Activated CD4-positive, alpha-beta memory T cell treated with anti-CD3 and anti-CD28 coated beads for 36 hours (primary cell): Measurements from ENCODE around the gene BAK1. TPM values are rescaled to one million over a fixed set of nuclear protein-coding genes. Genes with fewer than 3 reads are reported as not detected.

Source experiments
- CTCF ChIA-PET: fragments of 350-600 bp; sonication (Branson Sonifier 250); formaldehyde crosslinking; loops from one replicate; lab custom pipeline; 2021; ENCODE audit warnings: antibody characterized with exemption, inconsistent platforms; lab: Charles Lee
- POLR2A ChIA-PET: fragments of 350-600 bp; sonication (Branson Sonifier 250); formaldehyde crosslinking; loops from one replicate; lab custom pipeline; 2021; ENCODE audit warnings: antibody characterized with exemption; lab: Charles Lee
- DNase-seq: peaks from one replicate; pipeline ENCODE4 v3.0.0-alpha.2; 2020
- H3K27ac Mint-ChIP-seq: one replicate; pipeline ENCODE4 v1.8.0; 2021; ENCODE audit warnings: mixed read lengths
- H3K27me3 Mint-ChIP-seq: one replicate; pipeline ENCODE4 v1.8.0; 2021; ENCODE audit warnings: mixed read lengths
- H3K36me3 Mint-ChIP-seq: one replicate; pipeline ENCODE4 v1.8.0; 2021; ENCODE audit warnings: mixed read lengths
- H3K4me1 Mint-ChIP-seq: one replicate; pipeline ENCODE4 v1.8.0; 2021; ENCODE audit warnings: low read depth, mixed read lengths
- H3K4me3 Mint-ChIP-seq: one replicate; pipeline ENCODE4 v1.8.0; 2021; ENCODE audit warnings: mild to moderate bottlenecking, mixed read lengths
- H3K9me3 Mint-ChIP-seq: one replicate; pipeline ENCODE4 v1.8.0; 2021; ENCODE audit warnings: mixed read lengths
- intact Hi-C: fragments of 100-400 bp; cut with micrococcal nuclease; formaldehyde crosslinking; loops from one replicate; pipeline ENCODE4 v1.15.1; 2023
- total RNA-seq, 2 experiments: library from RNA; stranded (reverse); gene quantifications; one replicate each; pipeline ENCODE4 v1.2.3, GENCODE V29; 2021

The BAK1 gene
- total RNA-seq, 2 experiments from 2014 or later: 56.3 to 57.7 TPM

DNA sequence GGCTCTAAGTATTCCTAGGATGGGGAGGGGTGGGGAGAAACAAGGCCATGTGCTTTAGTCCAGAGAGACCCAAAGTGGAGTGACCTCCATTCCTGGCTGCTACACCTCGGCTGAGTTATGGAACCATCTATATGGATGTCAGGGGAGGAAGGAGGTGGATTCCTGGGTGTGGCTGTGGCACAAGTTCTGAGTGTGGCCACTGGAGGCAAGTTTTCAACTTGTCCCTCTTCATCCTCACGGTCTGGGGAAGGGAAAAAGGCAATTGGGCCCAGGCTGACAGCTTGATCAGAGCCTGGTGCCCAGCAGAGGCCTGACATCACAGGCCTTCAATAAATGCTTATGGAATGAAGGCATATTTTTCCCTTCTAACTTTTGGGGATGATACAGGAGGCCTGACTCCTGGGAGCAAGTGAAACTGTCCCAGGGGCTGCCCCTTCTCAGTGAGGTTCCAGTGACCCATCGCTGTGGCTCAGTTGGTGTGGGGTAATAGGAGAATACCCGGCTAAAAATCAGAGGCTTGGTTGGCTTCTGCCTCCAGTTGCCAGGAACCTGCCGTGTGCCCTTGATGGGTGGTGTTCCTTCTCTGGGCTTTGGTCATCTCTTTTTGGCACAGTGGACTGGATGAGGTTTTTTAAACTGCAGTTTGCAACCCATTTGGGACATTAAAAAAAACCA is 39.2 kb upstream of the BAK1 start:
- Mint-ChIP-seq H3K9me3 (no peaks in the 10 kb centered on the region), H3K27ac (peak overlapping the region; percentile 81), H3K36me3 (peaks cover 15% of the 10 kb centered on the region), H3K4me3 (peak overlapping the region; percentile 90), H3K4me1 (peaks cover 32% of the 10 kb centered on the region), H3K27me3 (no peaks in the 10 kb centered on the region)
- DNase-seq: no peak
- intact Hi-C loops: no loop called here
- POLR2A ChIA-PET: no interaction called here
- CTCF ChIA-PET: interaction anchor here (5.3 kb wide), 1 partner anchor 12 kb away, joined by 31 read pairs; no protein-coding TSS in a partner anchor

DNA sequence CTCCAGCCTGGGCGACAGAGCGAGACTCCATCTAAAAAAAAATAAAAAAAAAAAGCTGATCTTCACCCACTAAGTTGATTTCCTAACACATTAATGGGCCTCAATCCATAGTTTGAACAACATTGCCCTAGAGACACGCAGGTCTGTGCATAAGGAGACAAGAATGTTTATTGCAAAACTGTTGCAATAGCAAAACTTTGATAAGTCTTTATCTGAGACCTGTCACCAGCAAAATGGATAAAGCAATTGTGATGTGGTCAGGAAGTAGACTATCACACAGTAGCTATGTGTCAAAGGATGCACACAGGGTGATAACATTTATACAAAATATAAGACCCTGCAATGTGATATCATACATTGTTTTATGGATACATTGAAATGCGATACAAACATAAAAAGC is 36.8 kb upstream of the BAK1 start:
- Mint-ChIP-seq H3K27me3 (no peaks in the 10 kb centered on the region), H3K36me3 (no peaks in the 10 kb centered on the region), H3K27ac (no peak overlapping the region), H3K9me3 (no peaks in the 10 kb centered on the region), H3K4me3 (no peak overlapping the region), H3K4me1 (peaks cover 10% of the 10 kb centered on the region)
- no peak for DNase-seq
- POLR2A ChIA-PET: no interaction called here
- CTCF ChIA-PET: interaction anchor here (1.4 kb wide), 1 partner anchor 31 kb away, joined by 5 read pairs; no protein-coding TSS in a partner anchor
- intact Hi-C loops: no loop called here

DNA sequence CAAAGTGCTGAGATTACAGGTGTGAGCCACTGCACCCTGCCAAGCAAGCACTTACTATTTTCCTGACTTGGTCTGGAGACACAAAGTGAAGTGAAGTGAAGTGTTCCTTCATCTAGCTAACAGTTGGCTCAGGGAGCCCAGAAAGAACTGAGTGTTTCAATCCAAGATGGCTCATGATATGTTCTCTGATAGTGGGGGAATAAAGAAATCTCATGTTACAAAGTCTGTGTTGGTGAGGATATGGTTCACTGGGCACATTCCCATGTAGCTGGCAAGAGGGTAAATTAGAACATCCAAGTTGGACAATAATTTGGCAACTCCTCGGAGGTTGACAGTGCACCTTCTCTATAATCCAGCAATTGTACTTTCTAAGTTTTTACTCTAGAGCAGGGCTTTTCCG is 36.0 kb upstream of the BAK1 start:
- H3K4me1 Mint-ChIP-seq: peaks cover 10% of the 10 kb centered on the region
- H3K4me3 Mint-ChIP-seq: no peak overlapping the region
- ChIA-PET CTCF (interaction anchor here (0.8 to 1.6 kb wide), 4 partner anchors 16 to 30 kb away, joined by 3 to 5 read pairs (median 4); no protein-coding TSS in a partner anchor), POLR2A (no interaction called here)
- no peaks in the 10 kb centered on the region for H3K36me3 Mint-ChIP-seq
- no peak for DNase-seq
- H3K9me3 Mint-ChIP-seq: no peaks in the 10 kb centered on the region
- intact Hi-C loops: no loop called here
- H3K27ac Mint-ChIP-seq: no peak overlapping the region
- no peaks in the 10 kb centered on the region for H3K27me3 Mint-ChIP-seq

DNA sequence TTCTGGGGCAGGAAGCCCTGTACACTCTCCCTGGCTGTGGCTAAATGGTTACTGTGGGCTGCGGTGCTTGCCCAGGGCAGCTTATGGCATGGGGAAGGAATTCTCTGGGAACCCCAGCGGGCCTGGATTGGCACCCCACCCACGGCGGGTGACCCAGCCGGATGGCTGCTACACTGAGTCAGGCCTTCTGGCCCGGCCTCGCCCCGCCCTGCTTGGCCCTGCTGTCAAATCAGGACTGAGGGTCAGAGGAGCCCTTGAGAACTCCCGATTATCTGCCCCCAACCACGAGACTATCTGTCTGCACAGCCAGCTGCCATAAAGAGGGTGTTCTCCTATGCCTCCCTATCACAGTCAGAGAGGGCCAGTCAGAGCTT is 33.7 kb upstream of the BAK1 start:
- CTCF ChIA-PET: no interaction called here
- POLR2A ChIA-PET: no interaction called here
- Mint-ChIP-seq H3K9me3 (no peaks in the 10 kb centered on the region), H3K4me3 (no peak overlapping the region), H3K27me3 (no peaks in the 10 kb centered on the region), H3K27ac (no peak overlapping the region), H3K4me1 (no peaks in the 10 kb centered on the region), H3K36me3 (no peaks in the 10 kb centered on the region)
- DNase-seq: no peak
- intact Hi-C loops: no loop called here

DNA sequence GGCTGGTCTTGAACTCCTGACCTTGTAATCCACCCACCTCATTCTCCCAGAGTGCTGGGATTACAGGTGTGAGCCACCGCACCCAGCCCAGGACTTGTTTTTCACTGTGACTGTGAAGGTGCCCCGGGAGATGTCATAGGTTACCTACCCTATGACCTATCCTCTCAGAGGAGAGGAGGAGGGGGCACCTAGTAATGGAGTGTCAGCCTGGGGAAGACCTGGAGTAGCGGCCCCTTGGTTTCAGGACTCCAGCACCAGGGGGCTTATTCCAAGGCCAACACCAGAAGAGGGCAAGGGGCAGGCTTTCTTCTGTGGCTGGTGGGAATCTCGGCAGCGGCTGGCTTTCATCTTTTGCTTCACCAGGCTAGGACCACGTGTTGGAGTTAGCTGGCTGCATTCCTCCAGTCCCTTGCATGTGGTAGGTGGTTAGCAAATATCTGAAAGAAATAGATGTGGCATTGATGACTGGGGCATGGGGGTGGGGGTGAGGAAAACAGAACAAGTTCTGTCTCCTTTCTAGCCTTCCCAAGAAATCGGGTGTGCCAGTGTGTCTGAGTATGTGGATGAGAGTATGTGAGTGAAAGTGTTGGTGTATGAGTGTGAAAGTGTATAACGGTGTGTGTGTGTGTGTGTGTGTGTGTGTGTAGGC is 33.2 kb upstream of the BAK1 start:
- H3K36me3 Mint-ChIP-seq: no peaks in the 10 kb centered on the region
- no peaks in the 10 kb centered on the region for H3K4me1 Mint-ChIP-seq
- intact Hi-C loops: no loop called here
- ChIA-PET CTCF (no interaction called here), POLR2A (interaction anchor here (1.2 to 1.4 kb wide), 2 partner anchors 8 to 33 kb away, joined by 3 read pairs; partner anchors contain the start of genes BAK1 and ITPR3)
- H3K27ac Mint-ChIP-seq: no peak overlapping the region
- H3K27me3 Mint-ChIP-seq: no peaks in the 10 kb centered on the region
- no peak for DNase-seq
- H3K9me3 Mint-ChIP-seq: no peaks in the 10 kb centered on the region
- H3K4me3 Mint-ChIP-seq: no peak overlapping the region

DNA sequence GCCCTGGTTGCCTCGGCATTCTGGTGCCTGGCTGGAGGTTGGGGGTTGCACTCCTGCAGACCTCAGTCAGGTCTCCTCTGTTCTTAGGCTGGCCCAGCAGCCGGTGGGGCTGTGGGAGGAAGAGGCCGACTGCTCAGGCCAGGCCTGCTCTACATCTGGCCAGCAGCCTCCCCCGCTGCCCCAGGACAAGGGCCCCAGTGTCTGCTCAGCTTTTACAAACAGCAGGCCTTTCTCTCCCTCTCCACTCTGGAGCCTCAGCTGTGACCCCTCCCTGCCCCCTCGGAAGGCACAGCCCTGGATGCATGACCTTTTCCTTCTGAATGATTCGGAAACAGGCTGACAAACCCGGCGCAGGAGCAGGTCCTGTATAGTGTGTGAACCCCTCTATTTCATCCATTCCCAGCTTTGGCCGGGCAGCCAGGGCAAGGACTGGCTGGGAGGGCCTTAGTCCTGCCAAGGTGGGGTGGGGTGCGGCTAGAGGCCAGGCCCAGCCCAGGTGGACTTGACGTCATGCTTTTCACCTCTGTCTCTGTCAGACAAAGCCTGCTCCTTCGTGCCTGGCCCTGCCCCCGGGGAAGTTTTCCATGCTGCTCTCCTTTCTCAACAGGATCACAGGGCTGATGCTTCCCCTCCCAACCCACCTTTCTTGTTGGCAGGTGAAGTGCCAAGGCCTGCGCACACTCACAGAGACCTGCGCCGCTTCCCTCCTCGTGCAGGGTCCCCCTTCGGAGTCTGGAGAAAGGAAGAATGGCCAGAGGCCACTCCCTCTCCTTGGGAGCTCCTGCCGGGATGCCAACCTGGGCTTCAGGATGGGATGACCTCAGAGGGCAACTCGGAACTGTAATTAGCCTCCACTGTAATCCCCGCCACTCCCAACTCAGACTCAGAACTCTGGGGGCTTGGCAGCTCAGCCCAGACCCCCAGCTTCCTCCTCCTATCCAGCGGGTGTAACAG is 31.0 kb upstream of the BAK1 start:
- Mint-ChIP-seq H3K4me3 (no peak overlapping the region), H3K27ac (no peak overlapping the region), H3K4me1 (no peaks in the 10 kb centered on the region), H3K9me3 (no peaks in the 10 kb centered on the region), H3K36me3 (no peaks in the 10 kb centered on the region), H3K27me3 (no peaks in the 10 kb centered on the region)
- intact Hi-C loops: no loop called here
- POLR2A ChIA-PET: interaction anchor here (0.7 kb wide), 1 partner anchor 197 kb away, joined by 3 read pairs; no protein-coding TSS in a partner anchor
- CTCF ChIA-PET: interaction anchor here (4.9 kb wide), 1 partner anchor 24 kb away, joined by 42 read pairs; no protein-coding TSS in a partner anchor
- no peak for DNase-seq

DNA sequence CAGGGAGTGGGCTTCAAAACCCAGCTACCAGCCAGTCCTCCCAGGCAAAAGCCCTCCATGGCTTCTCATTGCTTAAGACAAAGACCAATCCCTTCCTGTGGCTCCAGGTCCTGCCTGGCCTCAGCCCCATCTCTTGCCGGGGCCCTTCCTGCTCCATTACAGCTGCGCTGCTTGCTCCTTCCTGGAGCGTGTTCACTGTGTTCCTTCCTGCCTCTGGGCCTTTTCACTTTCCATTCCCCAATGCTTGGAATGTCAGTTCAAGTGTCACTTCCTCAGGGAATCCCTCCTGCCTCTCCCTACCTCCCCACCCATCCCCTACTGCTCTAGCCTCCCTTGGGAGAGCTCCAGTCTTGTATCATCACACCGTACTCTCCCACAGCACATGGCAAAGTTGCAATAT is 30.0 kb upstream of the BAK1 start:
- H3K9me3 Mint-ChIP-seq: no peaks in the 10 kb centered on the region
- ChIA-PET CTCF (interaction anchor here (4.9 kb wide), 1 partner anchor 23 kb away, joined by 42 read pairs; no protein-coding TSS in a partner anchor), POLR2A (no interaction called here)
- intact Hi-C loops: no loop called here
- H3K4me3 Mint-ChIP-seq: no peak overlapping the region
- H3K4me1 Mint-ChIP-seq: no peaks in the 10 kb centered on the region
- no peaks in the 10 kb centered on the region for H3K36me3 Mint-ChIP-seq
- no peak overlapping the region for H3K27ac Mint-ChIP-seq
- no peak for DNase-seq
- H3K27me3 Mint-ChIP-seq: no peaks in the 10 kb centered on the region

DNA sequence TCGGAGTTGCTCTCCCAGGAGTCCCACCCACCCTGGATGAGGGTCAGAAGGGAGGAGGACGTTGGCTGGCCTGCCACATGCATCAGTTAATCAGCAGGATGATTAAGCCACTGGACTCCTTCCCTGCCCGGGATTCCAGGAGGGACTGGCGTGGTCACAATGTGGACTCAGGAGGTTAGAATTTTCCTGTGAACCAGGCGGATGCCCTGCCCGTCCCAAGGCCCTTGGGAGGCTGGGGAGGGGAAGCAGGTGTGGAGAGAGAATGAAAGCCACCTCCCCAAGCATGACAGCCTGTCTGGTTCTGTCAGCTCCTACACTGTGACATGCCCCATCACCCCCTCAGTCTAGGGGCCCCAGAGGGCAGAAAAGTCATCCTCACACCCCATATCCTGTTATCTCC is 29.5 kb upstream of the BAK1 start:
- DNase-seq: no peak
- H3K4me1 Mint-ChIP-seq: no peaks in the 10 kb centered on the region
- no peaks in the 10 kb centered on the region for H3K36me3 Mint-ChIP-seq
- no peaks in the 10 kb centered on the region for H3K9me3 Mint-ChIP-seq
- no peak overlapping the region for H3K27ac Mint-ChIP-seq
- POLR2A ChIA-PET: no interaction called here
- no peak overlapping the region for H3K4me3 Mint-ChIP-seq
- CTCF ChIA-PET: interaction anchor here (4.9 kb wide), 1 partner anchor 23 kb away, joined by 42 read pairs; no protein-coding TSS in a partner anchor
- intact Hi-C loops: no loop called here
- H3K27me3 Mint-ChIP-seq: no peaks in the 10 kb centered on the region

DNA sequence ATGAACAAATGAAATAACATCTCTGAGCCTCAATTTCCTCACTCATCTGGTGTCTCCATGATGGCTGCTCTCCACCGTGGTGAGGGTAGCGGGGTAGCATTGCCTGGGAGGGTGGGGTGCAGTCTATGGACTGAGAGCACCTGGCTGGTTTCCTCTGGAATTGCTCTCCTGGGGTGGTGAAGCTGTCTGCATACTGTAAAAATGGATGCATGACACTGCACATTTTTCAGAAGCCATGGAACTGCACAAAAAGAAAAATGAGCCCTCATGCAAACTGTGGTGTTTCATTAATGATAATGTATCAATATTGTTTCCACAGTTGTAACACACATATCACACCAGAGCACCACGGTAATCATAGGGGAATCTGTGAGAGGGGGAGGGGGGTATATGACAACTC is 28.9 kb upstream of the BAK1 start:
- no peak overlapping the region for H3K4me3 Mint-ChIP-seq
- H3K36me3 Mint-ChIP-seq: no peaks in the 10 kb centered on the region
- no peaks in the 10 kb centered on the region for H3K4me1 Mint-ChIP-seq
- H3K27ac Mint-ChIP-seq: no peak overlapping the region
- H3K27me3 Mint-ChIP-seq: no peaks in the 10 kb centered on the region
- H3K9me3 Mint-ChIP-seq: no peaks in the 10 kb centered on the region
- DNase-seq: no peak
- ChIA-PET POLR2A (interaction anchor here (2.8 kb wide), 1 partner anchor 12 kb away, joined by 11 read pairs; the partner anchor contains the start of gene ITPR3), CTCF (interaction anchor here (1.7 to 4.9 kb wide), 4 partner anchors 12 to 29 kb away, joined by 9 to 42 read pairs (median 26); partner anchors contain the start of genes BAK1 and ITPR3)
- intact Hi-C loops: no loop called here

DNA sequence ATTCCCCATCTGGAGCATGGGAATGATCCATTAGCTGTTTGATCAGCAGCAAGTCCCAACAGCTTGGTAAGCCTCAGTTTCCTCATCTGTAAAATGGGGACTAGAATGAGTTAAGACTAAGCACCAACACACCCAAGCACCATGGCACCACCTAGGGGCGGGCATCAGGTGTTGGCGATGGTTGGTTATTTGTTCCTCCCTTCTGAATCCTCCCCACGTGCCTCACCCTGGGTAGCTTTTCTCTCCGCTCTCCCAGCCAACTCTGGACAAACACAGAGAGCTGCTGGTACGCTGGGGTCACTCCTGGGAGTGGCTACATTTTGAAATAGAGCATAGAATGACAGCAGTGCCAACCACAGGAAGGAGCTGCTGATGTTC is 27.7 kb upstream of the BAK1 start:
- H3K4me1 Mint-ChIP-seq: no peaks in the 10 kb centered on the region
- H3K4me3 Mint-ChIP-seq: no peak overlapping the region
- H3K27ac Mint-ChIP-seq: no peak overlapping the region
- no peaks in the 10 kb centered on the region for H3K9me3 Mint-ChIP-seq
- peak; percentile 70 for DNase-seq
- CTCF ChIA-PET: interaction anchor here (0.7 to 4.9 kb wide), 21 partner anchors 10 to 177 kb away, joined by 3 to 42 read pairs (median 5); partner anchors contain the start of genes BAK1 and ITPR3
- POLR2A ChIA-PET: interaction anchor here (1.3 to 2.8 kb wide), 2 partner anchors 14 to 153 kb away, joined by 3 to 11 read pairs; partner anchors contain the start of genes ITPR3 and ZBTB9
- H3K36me3 Mint-ChIP-seq: no peaks in the 10 kb centered on the region
- intact Hi-C loops: loop anchor here (1.0 kb wide), 1 partner anchor 18 kb away; no protein-coding TSS in a partner anchor
- no peaks in the 10 kb centered on the region for H3K27me3 Mint-ChIP-seq

DNA sequence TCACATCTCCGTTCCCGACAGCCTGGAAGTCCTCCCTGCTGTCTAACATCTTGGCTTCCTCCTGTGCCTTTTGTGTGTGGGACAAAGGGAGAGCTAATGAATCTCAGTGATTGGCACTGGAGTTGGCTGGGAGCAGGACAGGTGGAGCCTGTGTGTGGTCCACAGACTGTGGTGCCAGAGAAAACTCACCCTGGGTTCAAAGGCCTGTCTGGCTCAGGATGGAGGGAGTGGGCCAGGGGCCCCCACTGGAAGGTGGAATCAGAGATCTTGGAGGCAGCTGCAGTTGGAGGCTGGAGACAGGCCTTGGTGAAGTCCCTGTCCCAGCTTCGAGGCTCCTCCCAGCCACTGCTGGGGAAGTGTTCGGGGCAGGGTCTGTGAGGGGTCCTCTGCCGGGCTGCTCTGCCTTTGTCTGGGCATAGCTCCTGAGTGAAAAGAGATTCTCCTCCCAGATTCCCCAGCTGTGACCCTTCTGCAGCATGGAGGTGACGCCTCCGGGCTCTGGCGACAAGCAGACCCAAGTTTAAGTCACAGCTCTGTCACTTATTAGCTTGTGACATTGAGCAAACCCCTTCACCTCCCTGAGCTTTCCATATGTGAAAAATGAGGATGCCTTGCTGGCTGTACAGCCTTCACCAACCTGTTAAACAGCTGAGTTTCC is 27.2 kb upstream of the BAK1 start:
- H3K27me3 Mint-ChIP-seq: no peaks in the 10 kb centered on the region
- no peak for DNase-seq
- H3K9me3 Mint-ChIP-seq: no peaks in the 10 kb centered on the region
- ChIA-PET CTCF (interaction anchor here (0.7 to 4.9 kb wide), 21 partner anchors 9 to 216 kb away, joined by 3 to 42 read pairs (median 5); partner anchors contain the start of genes BAK1 and ITPR3), POLR2A (interaction anchor here (0.6 to 2.8 kb wide), 3 partner anchors 14 to 249 kb away, joined by 3 to 11 read pairs (median 3); partner anchors contain the start of genes ITPR3 and ZBTB9)
- no peak overlapping the region for H3K4me3 Mint-ChIP-seq
- intact Hi-C loops: loop anchor here (1.0 kb wide), 1 partner anchor 18 kb away; no protein-coding TSS in a partner anchor
- no peaks in the 10 kb centered on the region for H3K4me1 Mint-ChIP-seq
- no peak overlapping the region for H3K27ac Mint-ChIP-seq
- no peaks in the 10 kb centered on the region for H3K36me3 Mint-ChIP-seq
